SK-N-SH treated with all-trans-retinoic acid at 6 μM for 48 hours (cell line): Measurements from ENCODE around the gene DNER.

ENCODE experiments used
- BACH2 ChIP-seq: fragments of 250-450 bp; sonication (Bioruptor Pico); IDR thresholded peaks from 2 replicates; pipeline ENCODE4 v1.9.0; 2021; ENCODE audit warnings: mild to moderate bottlenecking, borderline replicate concordance
- ISL1 ChIP-seq: fragments of 250-450 bp; sonication (Bioruptor Pico); IDR thresholded peaks from 2 replicates; pipeline ENCODE4 v2.1.2; 2022; ENCODE audit warnings: mild to moderate bottlenecking, moderate library complexity
- ZFP30 ChIP-seq: fragments of 450-650 bp; formaldehyde crosslinking; IDR thresholded peaks from 2 replicates; pipeline ENCODE4 v1.5.0; 2022; ENCODE audit warnings: mild to moderate bottlenecking, moderate library complexity
- TF ChIP-seq, protein P1 (sequence below): fragments of 250-450 bp; sonication (Bioruptor Pico); IDR thresholded peaks from 2 replicates; pipeline ENCODE4 v1.5.0; 2020; ENCODE audit warnings: mild to moderate bottlenecking, moderate library complexity

GRCh38 chr2:229520691-229521096 lies 193.7 kb downstream of the DNER start:
- no peak for TF ChIP-seq ZFP30 (CRISPR knock-in tag)
- TF ChIP-seq ISL1, result no peak
- TF ChIP-seq BACH2 (CRISPR knock-in tag), result no peak
- TF ChIP-seq, protein P1, sequence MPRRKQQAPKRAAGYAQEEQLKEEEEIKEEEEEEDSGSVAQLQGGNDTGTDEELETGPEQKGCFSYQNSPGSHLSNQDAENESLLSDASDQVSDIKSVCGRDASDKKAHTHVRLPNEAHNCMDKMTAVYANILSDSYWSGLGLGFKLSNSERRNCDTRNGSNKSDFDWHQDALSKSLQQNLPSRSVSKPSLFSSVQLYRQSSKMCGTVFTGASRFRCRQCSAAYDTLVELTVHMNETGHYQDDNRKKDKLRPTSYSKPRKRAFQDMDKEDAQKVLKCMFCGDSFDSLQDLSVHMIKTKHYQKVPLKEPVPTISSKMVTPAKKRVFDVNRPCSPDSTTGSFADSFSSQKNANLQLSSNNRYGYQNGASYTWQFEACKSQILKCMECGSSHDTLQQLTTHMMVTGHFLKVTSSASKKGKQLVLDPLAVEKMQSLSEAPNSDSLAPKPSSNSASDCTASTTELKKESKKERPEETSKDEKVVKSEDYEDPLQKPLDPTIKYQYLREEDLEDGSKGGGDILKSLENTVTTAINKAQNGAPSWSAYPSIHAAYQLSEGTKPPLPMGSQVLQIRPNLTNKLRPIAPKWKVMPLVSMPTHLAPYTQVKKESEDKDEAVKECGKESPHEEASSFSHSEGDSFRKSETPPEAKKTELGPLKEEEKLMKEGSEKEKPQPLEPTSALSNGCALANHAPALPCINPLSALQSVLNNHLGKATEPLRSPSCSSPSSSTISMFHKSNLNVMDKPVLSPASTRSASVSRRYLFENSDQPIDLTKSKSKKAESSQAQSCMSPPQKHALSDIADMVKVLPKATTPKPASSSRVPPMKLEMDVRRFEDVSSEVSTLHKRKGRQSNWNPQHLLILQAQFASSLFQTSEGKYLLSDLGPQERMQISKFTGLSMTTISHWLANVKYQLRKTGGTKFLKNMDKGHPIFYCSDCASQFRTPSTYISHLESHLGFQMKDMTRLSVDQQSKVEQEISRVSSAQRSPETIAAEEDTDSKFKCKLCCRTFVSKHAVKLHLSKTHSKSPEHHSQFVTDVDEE (CRISPR knock-in tag), result no peak
